Measurements from ENCODE around the gene PRCP.

PRCP gene

GRCh38 chr11:82807646-82808045, 92.6 kb downstream of the PRCP start:
- no peak overlapping the region for H3K4me3 ChIP-seq (ENCODE audit: control insufficient read depth, low read depth, low read length)
- TF ChIP-seq, protein P1, sequence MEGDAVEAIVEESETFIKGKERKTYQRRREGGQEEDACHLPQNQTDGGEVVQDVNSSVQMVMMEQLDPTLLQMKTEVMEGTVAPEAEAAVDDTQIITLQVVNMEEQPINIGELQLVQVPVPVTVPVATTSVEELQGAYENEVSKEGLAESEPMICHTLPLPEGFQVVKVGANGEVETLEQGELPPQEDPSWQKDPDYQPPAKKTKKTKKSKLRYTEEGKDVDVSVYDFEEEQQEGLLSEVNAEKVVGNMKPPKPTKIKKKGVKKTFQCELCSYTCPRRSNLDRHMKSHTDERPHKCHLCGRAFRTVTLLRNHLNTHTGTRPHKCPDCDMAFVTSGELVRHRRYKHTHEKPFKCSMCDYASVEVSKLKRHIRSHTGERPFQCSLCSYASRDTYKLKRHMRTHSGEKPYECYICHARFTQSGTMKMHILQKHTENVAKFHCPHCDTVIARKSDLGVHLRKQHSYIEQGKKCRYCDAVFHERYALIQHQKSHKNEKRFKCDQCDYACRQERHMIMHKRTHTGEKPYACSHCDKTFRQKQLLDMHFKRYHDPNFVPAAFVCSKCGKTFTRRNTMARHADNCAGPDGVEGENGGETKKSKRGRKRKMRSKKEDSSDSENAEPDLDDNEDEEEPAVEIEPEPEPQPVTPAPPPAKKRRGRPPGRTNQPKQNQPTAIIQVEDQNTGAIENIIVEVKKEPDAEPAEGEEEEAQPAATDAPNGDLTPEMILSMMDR (conservative IDR thresholded peaks at IDR 0.05; ENCODE audit: control insufficient read depth, insufficient read depth, low read depth, low read length), result no peak
- no peak for DNase-seq (ENCODE audit: low read depth)

DNA sequence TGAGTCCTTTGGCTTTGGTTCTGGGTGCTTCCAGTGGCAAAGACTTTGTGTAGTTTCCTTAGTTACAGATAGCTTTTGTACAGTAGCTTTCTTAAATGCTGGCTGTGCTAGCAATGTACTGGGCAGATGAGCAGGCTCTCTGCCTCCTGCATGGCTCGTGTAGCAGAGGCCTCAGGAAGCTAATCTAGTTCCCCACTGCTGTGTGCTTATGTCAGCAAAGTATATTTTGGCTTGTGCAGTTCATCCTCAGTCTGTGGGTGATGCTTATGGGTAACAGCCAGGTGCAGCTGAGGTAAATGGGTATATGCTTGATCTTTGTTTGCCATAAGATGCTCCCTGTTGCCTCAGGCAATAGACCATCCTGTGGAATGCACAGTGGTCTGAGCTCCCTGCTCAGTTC, 97.5 kb downstream of the PRCP start:
- DNase-seq (ENCODE audit: low read depth), result no peak
- no peak overlapping the region for H3K4me3 ChIP-seq (ENCODE audit: control insufficient read depth, low read depth, low read length)
- TF ChIP-seq, protein P1 (conservative IDR thresholded peaks at IDR 0.05; ENCODE audit: control insufficient read depth, insufficient read depth, low read depth, low read length), result no peak

GRCh38 chr11:82796998-82797961, 103.0 kb downstream of the PRCP start:
- no peak overlapping the region for H3K4me3 ChIP-seq (ENCODE audit: control insufficient read depth, low read depth, low read length)
- no peak for DNase-seq (ENCODE audit: low read depth)
- TF ChIP-seq, protein P1 (conservative IDR thresholded peaks at IDR 0.05; ENCODE audit: control insufficient read depth, insufficient read depth, low read depth, low read length), result no peak

DNA sequence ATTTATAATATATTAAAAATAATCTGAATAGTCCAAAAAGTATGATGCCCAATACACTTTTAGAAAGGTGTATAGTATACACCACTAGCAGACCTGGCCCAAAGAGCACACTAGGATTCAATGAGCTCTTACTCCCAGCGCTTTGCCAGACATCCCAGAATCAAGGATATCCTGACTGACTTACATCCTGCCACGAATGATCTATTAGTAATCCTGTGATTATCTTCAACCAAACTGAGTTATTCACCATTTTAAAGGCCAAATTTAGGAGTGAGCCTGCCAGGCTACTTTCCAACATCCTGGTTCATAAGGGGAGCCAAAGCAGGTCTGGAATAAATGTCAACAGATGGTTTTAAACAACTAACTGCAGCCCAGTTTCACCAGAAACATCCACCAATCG, 105.7 kb downstream of the PRCP start:
- TF ChIP-seq, protein P1 (conservative IDR thresholded peaks at IDR 0.05; ENCODE audit: control insufficient read depth, insufficient read depth, low read depth, low read length), result no peak
- DNase-seq (ENCODE audit: low read depth), result no peak

DNA sequence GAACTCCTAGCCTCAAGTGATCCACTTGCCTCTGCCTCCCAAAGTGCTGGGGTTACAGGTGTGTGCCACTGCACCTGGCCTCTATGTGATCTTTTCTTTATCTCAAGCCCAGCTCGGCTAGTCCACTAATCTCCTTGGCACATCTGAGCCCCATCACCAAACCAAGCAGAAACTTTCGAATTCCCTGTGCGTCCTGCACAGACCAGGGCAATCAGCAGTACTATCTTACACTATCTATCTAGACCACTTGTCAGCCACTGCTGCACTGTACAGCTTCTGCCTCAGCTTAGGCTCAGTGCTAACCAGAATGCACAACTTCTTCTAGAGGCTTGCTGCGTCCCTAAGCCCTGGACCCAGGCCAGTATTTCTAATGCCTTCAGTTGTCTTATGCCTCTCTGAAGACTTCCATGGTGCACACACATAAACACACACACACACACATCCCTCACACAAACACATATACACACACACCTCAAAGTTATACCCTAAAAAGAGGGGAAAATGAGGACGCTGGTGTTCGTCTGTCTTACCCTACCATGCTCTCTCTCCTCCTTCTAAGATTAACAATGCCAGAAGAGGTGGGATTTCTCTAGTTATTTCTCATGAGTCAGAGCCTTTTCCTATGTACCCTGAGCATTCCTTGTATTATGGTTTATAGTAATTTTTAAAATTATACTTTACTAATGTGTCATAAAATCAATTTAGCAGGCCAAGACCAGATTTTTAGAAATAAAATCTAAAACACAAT, 107.2 kb downstream of the PRCP start:
- no peak for DNase-seq (ENCODE audit: low read depth)
- TF ChIP-seq, protein P1 (conservative IDR thresholded peaks at IDR 0.05; ENCODE audit: control insufficient read depth, insufficient read depth, low read depth, low read length), result no peak
- no peak overlapping the region for H3K4me3 ChIP-seq (ENCODE audit: control insufficient read depth, low read depth, low read length)

More for the DNA sequence above, 105.7 kb downstream of the PRCP start:
- H3K4me3 ChIP-seq (ENCODE audit: control insufficient read depth, low read depth, low read length), result no peak overlapping the region

DNA sequence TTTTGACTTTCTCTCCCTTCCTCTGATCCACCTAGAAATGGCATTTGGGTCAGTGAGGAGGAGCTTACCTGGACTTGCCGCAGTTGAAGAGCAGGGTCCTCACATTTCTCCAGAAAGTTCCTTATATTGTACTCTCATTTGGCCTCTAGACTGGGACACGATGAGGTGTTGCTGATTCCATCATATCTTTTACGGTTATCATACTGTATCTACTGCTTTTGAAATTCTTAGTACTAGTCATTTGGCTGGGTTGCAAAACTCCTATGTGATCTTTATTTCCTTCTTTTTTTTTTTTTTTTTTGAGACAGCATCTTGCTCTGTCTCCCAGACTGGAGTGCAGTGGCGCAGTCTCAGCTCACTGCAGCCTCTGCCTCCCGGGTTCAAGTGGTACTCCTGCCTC, 107.9 kb downstream of the PRCP start:
- no peak overlapping the region for H3K4me3 ChIP-seq (ENCODE audit: control insufficient read depth, low read depth, low read length)
- DNase-seq (ENCODE audit: low read depth), result no peak
- TF ChIP-seq, protein P1 (conservative IDR thresholded peaks at IDR 0.05; ENCODE audit: control insufficient read depth, insufficient read depth, low read depth, low read length), result no peak

Measured in fibroblast of mammary gland (primary cell).